Aorta (tissue), 5 donors: Measurements from ENCODE around the gene NOC3L. TPM values are rescaled to one million over a fixed set of nuclear protein-coding genes. Genes with fewer than 3 reads are reported as not detected.
A peak's percentile ranks its signal among the peaks of the same experiment; 100 is the strongest.
"Not testable (repeated sequence)": the region's sequence is repeated elsewhere in the genome, so short reads cannot be mapped to it uniquely, and the experiment has no call there.

Experiments
- ATAC-seq: fragments of 200-7000 bp; cut with Tn5 transposase; one replicate; pipeline ENCODE4 v1.9.1; 2022; ENCODE audit warnings: moderate library complexity; ENCODE audit not compliant: low FRiP score
- DNase-seq, 2 donors: peaks; one replicate each; pipeline ENCODE4 v3.0.0-alpha.2; 2020
- H3K27ac ChIP-seq, 2 donors: one replicate each; pipeline ENCODE4 v1.5.1; 2013; ENCODE audit warnings: low read length in 2 of 2, mild to moderate bottlenecking in 2 of 2, moderate library complexity in 2 of 2, control low read depth in 1 of 2, inconsistent platforms in 1 of 2, low read depth in 1 of 2
- H3K27me3 ChIP-seq, 2 donors: one replicate each; pipeline ENCODE4 v1.6.1; 2013; ENCODE audit warnings: control low read depth in 1 of 2, low read length in 1 of 2, mild to moderate bottlenecking in 1 of 2, moderate library complexity in 1 of 2; ENCODE audit not compliant: insufficient read depth in 2 of 2, control insufficient read depth in 1 of 2
- H3K36me3 ChIP-seq, 2 donors: one replicate each; pipeline ENCODE4 v1.6.1; 2013; ENCODE audit warnings: control low read depth in 1 of 2, low read length in 1 of 2, mild to moderate bottlenecking in 1 of 2; ENCODE audit not compliant: insufficient read depth in 2 of 2, control insufficient read depth in 1 of 2
- H3K4me1 ChIP-seq, 2 donors: one replicate each; pipeline ENCODE4 v1.6.1; 2013; ENCODE audit warnings: low read length in 2 of 2, control low read depth in 1 of 2, mild to moderate bottlenecking in 1 of 2, moderate library complexity in 1 of 2; ENCODE audit not compliant: insufficient read depth in 2 of 2, control insufficient read depth in 1 of 2
- H3K4me3 ChIP-seq, 2 donors: one replicate each; pipeline ENCODE4 v1.5.1; 2013; ENCODE audit warnings: low read length in 2 of 2, control low read depth in 1 of 2, mild to moderate bottlenecking in 1 of 2
- H3K9me3 ChIP-seq: one replicate; pipeline ENCODE4 v1.6.1; 2013; ENCODE audit warnings: mild to moderate bottlenecking, low read length; ENCODE audit not compliant: control insufficient read depth
- WGBS, 2 donors: extraction: QIAGEN DNeasy Blood & Tissue Kit; methylation state at CpG; one replicate each; pipeline ENCODE4 v1.1.7; 2013; 5-methylcytosine and 5-hydroxymethylcytosine counted together
- intact Hi-C, 2 donors: fragments of 100-400 bp; cut with DNase I; formaldehyde crosslinking; loops; one replicate each; pipeline versions ENCODE4 v1.14.2 to v1.15.0; 2022
- polyA plus RNA-seq, 2 donors: library from polyadenylated mRNA; stranded (reverse); fragments of 200-250 nt; gene quantifications; one replicate each; pipeline ENCODE4 v1.2.3, GENCODE V29; 2013
- total RNA-seq, 2 donors: library from RNA; stranded (reverse); fragmentation: NEBNext Ultra II Directional; extraction: Animal tissue kit (Norgen Biotek cat#: 25700); gene quantifications; one replicate each; pipeline ENCODE4 v1.2.1, GENCODE V29; 2021
- donor health status: healthy with polysubstance abuse.
- donor health status: Bipolar disorder and iron deficiency.
- donor health status: DM: no; HTN: no; CAD: no.
- donor health status: DM: no; HTN: no; CAD: no.
- donor health status: DM: yes; HTN: yes; CAD: no.

Gene NOC3L
- total and polyA plus RNA-seq, 4 donors, result 3.6 to 17.6 (median 10.7) TPM

- H3K27me3 ChIP-seq, H3K36me3 ChIP-seq, H3K27ac ChIP-seq, DNase-seq, H3K4me1 ChIP-seq, H3K9me3 ChIP-seq, intact Hi-C loops, H3K4me3 ChIP-seq, ATAC-seq: not testable (repeated sequence)
- WGBS, 2 donors, result 85 to 87% methylated on average over 4 of the region's 4 CpGs
Measured at GRCh38 chr10:94350500-94350899, 12.2 kb downstream of the NOC3L start.

GRCh38 chr10:94349327-94349726 is 13.4 kb downstream of the NOC3L start:
- Histone ChIP-seq H3K27ac (no peak overlapping the region), H3K4me1 (no peaks in the 10 kb centered on the region), H3K27me3 (no peaks in the 10 kb centered on the region), H3K36me3 (peaks cover 0 to 2% of the 10 kb centered on the region in 2 donors), H3K4me3 (no peak overlapping the region), H3K9me3 (no peaks in the 10 kb centered on the region)
- ATAC-seq (no peak), DNase-seq (no peak)
- 57 to 58% methylated on average over 3 of the region's 3 CpGs for WGBS, 2 donors
- intact Hi-C loops, result no loop called here

- no peaks in the 10 kb centered on the region for H3K27me3 ChIP-seq
- H3K9me3 ChIP-seq, result no peaks in the 10 kb centered on the region
- ATAC-seq (no peak), DNase-seq (no peak)
- H3K27ac ChIP-seq, result no peak overlapping the region
- WGBS, 2 donors, result 93% methylated on average over 6 of the region's 6 CpGs
- H3K4me1 ChIP-seq, result no peaks in the 10 kb centered on the region
- peaks cover 0 to 7% of the 10 kb centered on the region in 2 donors for H3K36me3 ChIP-seq
- intact Hi-C loops, result no loop called here
- H3K4me3 ChIP-seq, result no peak overlapping the region
Measured at GRCh38 chr10:94344522-94345122, 18.1 kb downstream of the NOC3L start.

GRCh38 chr10:94343151-94343550 is 19.6 kb downstream of the NOC3L start:
- 93% methylated on average over 3 of the region's 3 CpGs for WGBS, 2 donors
- no peaks in the 10 kb centered on the region for H3K9me3 ChIP-seq
- intact Hi-C loops, result no loop called here
- H3K4me3 ChIP-seq, result no peak overlapping the region
- H3K27me3 ChIP-seq, result no peaks in the 10 kb centered on the region
- DNase-seq (no peak), ATAC-seq (no peak)
- no peak overlapping the region for H3K27ac ChIP-seq
- H3K36me3 ChIP-seq, result peaks cover 0 to 7% of the 10 kb centered on the region in 2 donors
- H3K4me1 ChIP-seq, result no peaks in the 10 kb centered on the region

GRCh38 chr10:94334857-94335256 is 27.9 kb downstream of the NOC3L start:
- WGBS, 2 donors, result 85 to 93% methylated on average over 3 of the region's 3 CpGs
- Histone ChIP-seq H3K27me3 (no peaks in the 10 kb centered on the region), H3K4me1 (no peaks in the 10 kb centered on the region), H3K27ac (no peak overlapping the region), H3K4me3 (no peak overlapping the region), H3K36me3 (peaks cover 4 to 11% of the 10 kb centered on the region in 2 donors), H3K9me3 (no peaks in the 10 kb centered on the region)
- ATAC-seq (no peak), DNase-seq (no peak)
- intact Hi-C loops, result no loop called here

- 80 to 85% methylated on average over 2 of the region's 2 CpGs for WGBS, 2 donors
Measured at GRCh38 chr10:94333051-94333450, 29.7 kb downstream of the NOC3L start.

GRCh38 chr10:94328613-94329012 is 34.1 kb downstream of the NOC3L start:
- WGBS, 2 donors, result 97% methylated on average over 3 of the region's 3 CpGs
- Histone ChIP-seq H3K36me3 (peaks cover 0 to 3% of the 10 kb centered on the region in 2 donors), H3K27ac (no peak overlapping the region), H3K9me3 (no peaks in the 10 kb centered on the region), H3K4me1 (peaks cover 0 to 3% of the 10 kb centered on the region in 2 donors), H3K27me3 (no peaks in the 10 kb centered on the region), H3K4me3 (no peak overlapping the region)
- ATAC-seq (no peak), DNase-seq (no peak)
- intact Hi-C loops, result no loop called here

More at GRCh38 chr10:94333051-94333450, 29.7 kb downstream of the NOC3L start:
- peaks cover 0 to under 1% of the 10 kb centered on the region in 2 donors for H3K4me1 ChIP-seq
- no peak overlapping the region for H3K4me3 ChIP-seq
- ATAC-seq, result no peak
- no peaks in the 10 kb centered on the region for H3K27me3 ChIP-seq
- peaks cover 4 to 8% of the 10 kb centered on the region in 2 donors for H3K36me3 ChIP-seq
- intact Hi-C loops, result no loop called here
- no peaks in the 10 kb centered on the region for H3K9me3 ChIP-seq
- no peak for DNase-seq
- H3K27ac ChIP-seq, result no peak overlapping the region

- no peaks in the 10 kb centered on the region for H3K9me3 ChIP-seq
- no peak overlapping the region for H3K4me3 ChIP-seq
- no peak for DNase-seq
- peaks cover 0 to 3% of the 10 kb centered on the region in 2 donors for H3K36me3 ChIP-seq
- no peaks in the 10 kb centered on the region for H3K27me3 ChIP-seq
- no peak for ATAC-seq
- H3K27ac ChIP-seq, result peak overlapping the region in 1 of 2 donors; percentile 96
- peaks cover 0 to 3% of the 10 kb centered on the region in 2 donors for H3K4me1 ChIP-seq
- WGBS, 2 donors, result 49 to 89% methylated on average over 1 of the region's 1 CpG
- intact Hi-C loops, result no loop called here
Measured at GRCh38 chr10:94327649-94328048, 35.1 kb downstream of the NOC3L start.

GRCh38 chr10:94324609-94325233 is 38.0 kb downstream of the NOC3L start:
- ATAC-seq (no peak), DNase-seq (no peak)
- no peaks in the 10 kb centered on the region for H3K9me3 ChIP-seq
- WGBS, 2 donors, result 88 to 93% methylated on average over 7 of the region's 7 CpGs
- peaks cover 0 to 3% of the 10 kb centered on the region in 2 donors for H3K4me1 ChIP-seq
- intact Hi-C loops, result loop anchor here (5.0 kb wide), 2 partner anchors 47 to 407 kb away; no protein-coding TSS in a partner anchor
- no peak overlapping the region for H3K27ac ChIP-seq
- peaks cover 0 to 7% of the 10 kb centered on the region in 2 donors for H3K36me3 ChIP-seq
- no peaks in the 10 kb centered on the region for H3K27me3 ChIP-seq
- no peak overlapping the region for H3K4me3 ChIP-seq
